Keratinocyte (primary cell): ENCODE measurements around the gene CCDC82.

Source experiments
- CTCF ChIP-seq, 3 experiments: IDR thresholded peaks in 1 of 3; conservative IDR thresholded peaks in 1 of 3; optimal IDR thresholded peaks in 1 of 3; 2 replicates in 2 of 3; 3 replicates in 1 of 3; pipeline versions ENCODE3 to v1.5.1; 2011; ENCODE audit warnings: low read length in 3 of 3, mild to moderate bottlenecking in 3 of 3, moderate library complexity in 2 of 3, control low read depth in 1 of 3, inconsistent platforms in 1 of 3; ENCODE audit not compliant: insufficient read depth in 2 of 3; ENCODE audit errors: extremely low read depth in 1 of 3
- EZH2 ChIP-seq: IDR thresholded peaks from one replicate; pipeline ENCODE4 v1.6.1; 2012; ENCODE audit warnings: inconsistent platforms, mild to moderate bottlenecking, low read length, moderate library complexity

DNA sequence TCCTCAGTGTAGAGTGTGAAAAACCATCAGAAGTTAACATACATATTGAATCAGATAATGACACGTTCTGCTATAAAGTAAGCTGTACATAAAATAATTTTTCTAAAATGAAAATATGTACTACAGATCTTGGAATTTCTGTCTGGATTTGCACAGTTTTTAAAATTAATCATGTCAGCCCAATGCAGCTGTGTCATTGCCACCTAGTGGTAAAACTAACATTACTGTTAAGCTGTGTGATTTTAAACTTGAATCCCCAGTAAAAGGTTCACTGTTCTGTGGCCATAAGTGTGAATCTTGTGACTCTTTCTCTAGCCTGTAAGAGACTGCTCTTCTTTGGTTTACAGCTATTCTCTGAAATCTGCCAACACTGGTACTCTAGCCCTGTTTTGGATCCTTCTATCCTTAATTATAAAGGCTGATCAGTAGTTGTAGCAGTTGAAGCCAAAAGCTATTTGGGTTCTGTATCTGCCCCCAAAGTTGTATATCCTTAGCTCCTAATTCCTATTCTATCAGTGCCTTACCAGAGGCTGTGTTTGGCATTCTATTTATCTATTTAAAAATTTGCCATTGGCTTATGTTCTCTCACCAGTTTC is 4.1 kb upstream of the CCDC82 start:
- TF ChIP-seq CTCF (optimal IDR thresholded peaks at IDR 0.05 in 1 of 3, IDR thresholded peaks at IDR 0.05 in 1 of 3, conservative IDR thresholded peaks at IDR 0.05 in 1 of 3; ENCODE audit: extremely low read depth in 1 of 3, insufficient read depth in 2 of 3, low read length in 3 of 3) (peak in 2 of 3 experiments; percentile 33 to 54), EZH2 (no peak)
